HG02588 (cell line): ENCODE results near the gene BTBD16.

ENCODE experiments used
- ATAC-seq: cut with Tn5 transposase; IDR thresholded peaks from one replicate; pipeline ENCODE4 v1.9.1; 2021; ENCODE audit warnings: mild to moderate bottlenecking, moderate library complexity; ENCODE audit not compliant: unreplicated experiment

BTBD16 gene

DNA sequence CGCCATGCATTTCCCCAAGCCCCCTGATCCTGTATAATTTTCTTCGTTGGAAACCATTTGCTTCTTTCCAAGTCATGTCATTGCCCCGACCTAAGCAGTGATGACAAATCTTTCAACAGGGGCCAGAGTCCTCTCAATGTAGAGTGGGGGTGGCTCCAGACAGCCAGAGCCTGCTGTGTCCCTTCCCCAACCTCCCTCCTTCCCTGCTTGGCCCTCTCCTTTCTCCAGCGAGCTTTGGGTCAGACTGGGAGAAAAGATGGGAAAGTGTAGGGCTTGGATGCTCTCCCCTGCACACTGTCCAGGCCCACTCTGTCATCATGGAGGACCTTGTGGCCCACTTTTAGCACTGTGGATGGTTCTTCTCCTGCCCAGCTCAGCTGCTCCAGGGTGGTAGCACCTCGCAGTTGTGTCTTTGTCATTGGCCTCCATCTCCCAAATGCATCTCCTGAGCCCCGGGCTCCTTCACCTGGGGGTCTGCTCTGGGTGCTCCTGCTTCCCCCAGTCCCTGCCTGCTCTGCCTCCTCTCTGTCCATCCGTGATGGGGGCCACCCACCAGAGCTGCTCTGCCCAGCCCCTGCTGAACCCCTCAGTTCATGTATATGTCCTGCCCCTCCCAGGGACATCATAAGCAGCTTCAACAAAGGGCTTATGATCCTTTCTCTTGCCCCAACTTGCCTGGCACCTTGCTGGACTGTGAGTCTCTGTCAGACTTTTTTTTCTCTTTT lies 37.5 kb downstream of the BTBD16 start:
- ATAC-seq: no peak

DNA sequence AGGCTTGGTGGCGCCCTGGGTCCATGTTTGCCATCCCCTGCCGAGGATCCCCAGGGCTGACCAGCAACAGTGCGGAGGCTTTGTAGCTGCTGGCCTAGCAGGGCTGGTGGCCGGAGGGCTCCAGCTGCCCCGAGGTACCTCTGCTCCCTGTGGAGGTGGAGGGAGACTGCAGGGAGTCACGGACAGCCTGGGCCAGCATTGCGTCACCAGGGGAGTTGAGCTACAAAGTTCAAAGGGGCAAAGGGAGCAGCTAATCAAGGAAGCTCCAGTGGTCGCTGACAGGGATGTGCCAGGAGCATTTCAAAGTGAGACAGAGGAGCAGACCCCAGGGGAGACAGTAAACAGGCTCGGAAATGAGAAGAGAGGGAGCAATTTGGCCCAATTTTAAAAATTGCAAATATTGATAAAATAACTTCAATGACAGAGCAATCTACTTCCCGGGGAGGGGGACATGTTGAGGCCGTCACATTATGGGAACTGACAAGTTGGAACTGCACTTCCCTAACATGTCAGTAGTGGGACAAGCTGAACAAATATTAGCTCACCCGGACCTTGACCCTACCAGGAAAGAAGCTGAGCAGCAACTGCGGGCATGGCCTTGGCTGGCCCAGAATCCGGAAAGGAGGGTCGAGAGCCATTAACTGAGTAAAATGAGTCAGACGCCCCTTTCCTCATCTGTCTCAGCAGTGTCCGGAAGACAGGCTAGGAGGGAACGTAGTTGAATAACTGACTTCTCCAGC lies 39.4 kb downstream of the BTBD16 start:
- no peak for ATAC-seq

DNA sequence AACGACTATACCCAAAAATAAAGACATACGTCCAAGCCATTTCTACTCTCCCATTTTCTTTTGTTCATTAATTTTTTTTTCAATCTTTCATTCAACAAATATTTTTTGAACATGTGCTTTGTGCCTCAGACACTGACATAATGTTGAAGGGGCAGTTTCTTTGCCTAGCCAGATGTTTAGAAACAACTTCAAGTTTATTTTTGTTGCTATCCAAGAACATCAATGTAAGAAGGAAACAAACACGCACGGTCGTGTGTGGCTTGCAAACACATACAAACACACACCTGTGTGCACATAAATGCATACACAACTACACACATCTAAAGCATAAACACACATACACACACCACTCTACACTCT lies 39.9 kb downstream of the BTBD16 start:
- ATAC-seq: no peak

DNA sequence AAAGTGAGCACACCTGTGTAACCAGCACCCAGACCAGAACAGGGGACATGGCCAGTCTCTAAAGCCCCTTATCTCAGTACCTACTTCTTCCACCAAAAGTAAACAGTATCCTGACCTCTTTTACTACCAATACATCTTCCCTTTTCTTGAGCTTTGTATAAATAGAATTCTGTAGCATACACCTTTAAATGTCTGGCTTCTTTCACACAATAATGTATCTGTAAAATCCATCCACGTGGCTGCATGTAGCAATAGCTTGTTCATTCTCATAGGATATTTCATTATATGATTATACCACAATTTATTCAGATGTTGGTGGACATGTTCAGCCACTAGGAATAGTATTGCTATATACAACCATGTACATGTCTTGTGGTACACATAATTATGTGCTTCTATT lies 40.6 kb downstream of the BTBD16 start:
- no peak for ATAC-seq

DNA sequence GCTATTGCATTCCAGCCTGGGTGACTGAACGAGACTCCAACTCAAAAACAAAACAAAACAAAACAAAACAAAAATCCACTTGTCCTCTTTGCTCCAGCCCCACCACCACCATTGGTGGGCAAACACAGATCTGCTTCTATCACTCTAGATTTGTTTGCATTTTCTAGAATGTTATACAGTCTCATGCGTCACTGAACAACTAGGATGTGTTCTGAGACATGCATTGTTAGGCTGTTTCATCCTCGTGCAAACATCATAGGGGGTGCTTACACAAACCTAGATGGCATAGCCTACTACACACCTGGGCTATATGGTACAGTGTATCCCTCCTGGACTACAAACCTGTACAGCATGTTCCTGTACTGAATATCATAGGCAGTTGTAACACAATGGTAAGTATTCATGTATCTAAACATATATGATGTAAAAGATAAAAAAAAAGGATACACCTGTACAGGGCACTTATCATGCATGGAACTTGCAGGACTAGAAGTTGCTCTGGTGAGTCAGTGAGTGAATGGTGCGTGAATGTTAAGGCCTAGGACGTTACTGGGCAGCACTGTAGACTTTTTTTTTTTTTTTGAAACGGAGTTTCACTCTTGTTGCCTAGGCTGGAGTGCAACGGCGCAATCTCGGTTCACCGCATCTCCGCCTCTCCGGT lies 45.3 kb downstream of the BTBD16 start:
- ATAC-seq: no peak

DNA sequence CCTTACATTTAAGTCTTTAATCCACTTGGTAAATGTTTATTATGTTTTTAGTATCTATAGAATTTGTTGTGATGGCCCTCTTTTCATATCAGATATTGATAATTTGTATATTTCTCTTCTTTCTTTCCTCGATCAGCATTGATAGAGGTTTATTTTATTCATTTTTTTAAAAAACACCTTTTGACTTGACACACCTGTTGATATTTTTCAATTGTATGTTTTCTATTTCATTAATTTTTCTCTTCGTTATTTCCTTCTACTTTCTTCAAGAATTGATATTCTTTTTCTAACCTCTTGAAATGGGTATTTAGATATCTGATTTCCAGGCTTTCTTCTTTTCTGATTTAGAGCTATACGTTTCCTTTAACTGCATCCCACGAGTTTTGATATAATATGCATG lies 50.9 kb downstream of the BTBD16 start:
- ATAC-seq: no peak

DNA sequence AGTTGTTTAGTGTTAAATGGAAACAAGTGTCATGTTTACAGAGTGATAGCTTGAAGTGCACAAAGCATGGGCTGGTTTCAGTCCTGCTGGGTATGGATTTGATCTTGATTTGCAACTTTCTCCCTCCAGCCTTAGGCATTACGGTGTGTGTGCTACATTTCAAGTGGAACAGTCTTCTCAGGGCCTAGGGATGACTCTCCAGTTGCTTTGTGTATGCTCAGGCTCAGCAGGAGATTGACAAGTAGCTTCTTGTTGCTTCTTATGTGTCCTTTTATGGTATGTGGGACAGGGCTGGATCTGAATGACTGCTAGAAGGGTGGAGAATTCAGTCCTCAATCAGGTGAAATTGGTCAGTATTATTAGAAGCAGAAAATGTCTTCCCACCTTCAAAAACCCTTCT lies 52.1 kb downstream of the BTBD16 start:
- ATAC-seq: no peak

DNA sequence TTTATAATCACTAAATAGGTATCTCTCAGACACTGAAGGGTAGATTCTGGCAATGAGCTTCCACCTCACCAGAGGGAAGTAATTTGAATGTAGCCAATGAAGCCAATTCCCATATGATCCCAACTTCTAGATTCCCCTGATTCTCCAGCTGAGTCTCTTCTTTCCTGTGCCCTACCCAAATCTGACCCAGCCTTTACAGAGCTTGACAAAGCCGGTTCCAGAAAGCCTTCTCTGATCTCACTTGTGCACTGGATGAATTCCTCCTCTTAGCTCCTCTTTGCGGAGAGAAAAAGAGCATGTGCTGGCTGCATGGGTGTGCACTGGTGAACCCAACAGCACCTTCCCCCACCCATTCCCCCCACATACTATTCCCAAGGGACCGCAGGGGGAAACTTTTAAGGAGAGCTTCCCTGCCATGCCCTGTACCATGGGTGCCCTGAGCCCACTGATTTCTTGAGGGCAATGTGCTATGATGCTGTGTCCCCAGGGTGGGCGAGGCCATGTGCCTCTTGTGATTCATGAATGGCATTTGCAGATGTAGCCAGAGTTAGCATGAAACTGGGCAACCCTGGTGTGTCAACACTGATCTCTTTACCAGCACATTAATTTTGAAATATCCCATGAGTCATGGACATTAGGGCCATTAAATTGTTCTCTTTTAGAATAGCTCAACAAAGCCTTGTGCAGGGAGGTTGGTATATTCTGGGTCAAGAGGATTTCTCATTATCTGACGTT lies 53.0 kb downstream of the BTBD16 start:
- no peak for ATAC-seq

DNA sequence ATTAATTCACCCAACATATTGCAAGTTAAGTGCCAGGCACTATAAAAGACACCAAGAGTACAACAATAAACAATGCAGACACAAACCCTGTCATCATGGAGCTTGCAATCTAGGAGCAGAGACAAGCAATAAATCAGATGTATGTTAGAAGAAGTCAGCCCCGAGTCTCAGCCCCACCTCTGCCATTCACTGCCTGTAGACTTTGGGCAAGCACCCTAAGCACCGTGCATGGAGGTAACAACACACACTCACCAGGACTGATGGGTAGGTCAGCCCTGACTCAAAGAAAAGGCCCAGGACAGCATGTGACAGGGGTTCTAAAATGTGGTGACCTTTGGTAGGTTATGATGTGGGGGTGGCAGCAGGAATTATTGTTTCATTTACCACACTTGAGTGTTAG lies 54.1 kb downstream of the BTBD16 start:
- ATAC-seq: no peak

DNA sequence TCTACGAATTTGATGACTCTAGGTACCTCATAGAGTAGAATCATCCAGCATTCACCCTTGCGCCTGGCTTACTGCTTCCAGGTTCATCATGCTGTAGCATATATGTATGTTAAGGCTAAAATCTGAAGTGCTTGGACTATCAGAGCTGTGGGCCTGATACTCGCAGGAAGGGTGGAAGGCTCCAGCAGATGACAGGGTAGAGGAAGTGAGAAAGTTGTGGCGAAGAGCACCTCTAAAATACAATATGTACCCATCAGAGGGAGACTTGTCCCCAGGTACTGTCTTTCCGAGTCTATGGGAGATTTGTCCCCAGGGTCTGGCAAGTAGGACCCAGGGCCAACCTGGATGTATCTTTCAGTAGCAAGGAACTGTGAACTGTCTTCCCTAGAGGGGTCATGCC lies 55.3 kb downstream of the BTBD16 start:
- ATAC-seq: no peak

DNA sequence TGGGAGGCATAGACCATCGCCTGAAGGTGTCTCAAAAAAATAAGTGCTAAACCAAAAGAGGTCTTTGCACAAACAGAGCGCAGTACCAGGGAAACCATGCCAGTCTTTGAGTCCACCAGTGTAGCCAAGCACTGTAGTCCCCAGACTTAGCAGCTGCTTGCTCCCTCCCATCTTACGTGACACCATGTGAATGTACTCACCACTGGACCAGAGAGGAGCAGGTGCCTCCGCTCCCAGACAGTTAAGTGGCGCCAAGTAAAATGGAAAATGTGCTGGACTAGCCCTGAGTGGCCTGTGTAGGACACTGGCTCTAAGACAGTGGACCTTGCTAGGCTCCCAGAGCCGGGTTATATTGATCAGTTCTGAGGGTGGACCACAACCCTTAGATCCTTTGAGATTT lies 55.7 kb downstream of the BTBD16 start:
- no peak for ATAC-seq

DNA sequence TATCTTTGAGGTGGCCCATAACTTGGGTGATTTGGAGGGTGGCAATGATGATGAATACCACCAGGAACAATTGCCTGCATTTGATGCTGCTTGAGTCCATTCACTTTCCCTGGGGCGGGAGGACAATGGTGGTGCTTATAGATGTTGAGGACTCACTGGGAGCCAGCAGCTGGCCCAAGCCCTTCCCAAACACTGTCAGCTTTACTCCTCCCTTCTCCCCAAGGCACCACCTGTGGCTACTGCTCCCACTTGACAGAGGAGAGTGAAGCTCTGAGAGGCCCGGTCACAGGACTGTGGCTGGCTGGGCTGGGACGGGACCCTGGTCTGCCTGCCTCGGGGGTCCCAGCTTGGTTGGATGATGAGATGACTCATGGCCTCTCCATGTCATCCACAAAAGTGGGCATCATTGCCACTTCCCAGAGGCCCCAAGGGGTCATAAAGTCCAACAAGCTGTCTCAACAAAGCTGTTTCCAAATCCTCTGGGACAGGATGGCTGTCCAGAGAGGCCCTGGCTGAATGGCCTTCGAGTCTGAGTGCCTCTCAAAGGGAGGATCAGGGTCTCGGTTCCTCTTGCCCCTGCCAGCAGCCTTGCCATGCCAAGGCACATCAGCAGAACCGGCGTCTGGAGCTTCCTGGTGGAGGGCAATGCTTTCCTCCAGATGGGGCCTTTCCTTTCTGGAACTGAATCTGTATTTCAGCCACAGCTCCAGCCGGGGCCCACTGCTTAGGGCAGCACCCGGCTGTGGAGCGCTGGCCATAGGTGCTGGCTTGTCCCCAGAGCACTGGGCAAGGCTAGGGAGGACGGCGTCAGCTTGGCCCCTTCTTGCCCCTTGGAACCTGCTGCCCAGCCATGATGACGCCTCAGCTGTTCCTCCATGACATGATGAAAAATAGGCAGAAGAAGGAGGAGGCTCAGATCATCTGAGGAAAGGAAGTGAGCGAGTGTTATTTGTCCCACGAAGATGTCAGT lies 56.4 kb downstream of the BTBD16 start:
- no peak for ATAC-seq

DNA sequence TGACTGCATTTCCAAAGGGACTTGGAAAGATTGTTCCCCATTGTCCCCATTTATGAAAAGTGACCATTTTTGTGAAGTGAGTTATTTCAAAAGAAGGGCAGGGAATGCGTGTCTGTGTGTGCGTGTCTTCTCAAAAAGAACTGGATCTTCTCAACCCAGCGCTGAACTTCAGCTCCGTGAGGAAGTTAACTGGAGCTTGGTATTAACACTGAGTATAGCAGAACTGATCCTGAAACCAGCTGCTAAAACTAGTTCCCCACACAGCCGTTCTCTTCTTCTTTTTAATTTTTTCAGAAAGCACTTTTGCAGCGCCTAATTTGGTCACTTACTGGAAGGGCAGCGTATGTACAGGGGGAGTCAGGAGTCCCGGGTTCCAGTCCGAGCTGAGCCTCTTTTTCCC lies 57.6 kb downstream of the BTBD16 start:
- ATAC-seq: no peak

DNA sequence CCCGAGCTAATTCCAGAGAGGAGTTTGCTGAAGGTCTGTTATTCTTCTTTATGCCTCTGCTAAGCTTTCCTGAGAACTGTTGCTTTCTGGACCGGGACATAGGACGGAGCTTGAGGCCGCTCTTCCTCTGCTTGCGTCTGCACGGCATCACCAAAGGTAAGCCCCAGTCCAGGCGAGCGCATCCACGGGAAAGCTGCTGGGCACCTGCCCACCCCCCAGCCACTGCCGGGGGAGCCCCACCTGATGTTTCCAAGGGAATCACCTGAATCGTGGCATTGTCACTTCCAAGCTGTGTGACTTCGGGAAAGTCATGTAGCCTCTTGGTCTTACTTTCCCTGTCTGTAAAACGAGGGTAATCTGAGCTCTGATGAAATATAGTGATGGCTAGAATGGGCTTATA lies 58.3 kb downstream of the BTBD16 start:
- ATAC-seq: no peak

DNA sequence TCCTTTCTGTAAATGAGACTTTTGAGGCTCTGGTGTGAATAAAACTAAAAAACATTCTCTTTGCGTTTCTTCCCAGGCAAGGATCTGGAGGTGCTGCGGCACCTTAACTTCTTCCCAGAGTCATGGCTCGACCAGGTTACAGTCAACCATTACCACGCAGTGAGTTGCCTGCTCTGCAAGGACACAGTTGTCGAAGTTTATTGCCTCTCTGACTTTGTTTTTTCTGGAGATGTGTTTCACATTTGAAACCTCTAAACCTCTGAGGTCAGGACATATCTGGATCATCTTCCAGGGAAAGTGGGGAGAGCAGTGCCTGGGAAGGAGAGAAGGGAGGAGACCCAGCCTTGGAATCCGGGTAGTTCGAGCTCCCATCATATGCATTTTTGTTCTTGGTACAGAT lies 60.0 kb downstream of the BTBD16 start:
- ATAC-seq: no peak

DNA sequence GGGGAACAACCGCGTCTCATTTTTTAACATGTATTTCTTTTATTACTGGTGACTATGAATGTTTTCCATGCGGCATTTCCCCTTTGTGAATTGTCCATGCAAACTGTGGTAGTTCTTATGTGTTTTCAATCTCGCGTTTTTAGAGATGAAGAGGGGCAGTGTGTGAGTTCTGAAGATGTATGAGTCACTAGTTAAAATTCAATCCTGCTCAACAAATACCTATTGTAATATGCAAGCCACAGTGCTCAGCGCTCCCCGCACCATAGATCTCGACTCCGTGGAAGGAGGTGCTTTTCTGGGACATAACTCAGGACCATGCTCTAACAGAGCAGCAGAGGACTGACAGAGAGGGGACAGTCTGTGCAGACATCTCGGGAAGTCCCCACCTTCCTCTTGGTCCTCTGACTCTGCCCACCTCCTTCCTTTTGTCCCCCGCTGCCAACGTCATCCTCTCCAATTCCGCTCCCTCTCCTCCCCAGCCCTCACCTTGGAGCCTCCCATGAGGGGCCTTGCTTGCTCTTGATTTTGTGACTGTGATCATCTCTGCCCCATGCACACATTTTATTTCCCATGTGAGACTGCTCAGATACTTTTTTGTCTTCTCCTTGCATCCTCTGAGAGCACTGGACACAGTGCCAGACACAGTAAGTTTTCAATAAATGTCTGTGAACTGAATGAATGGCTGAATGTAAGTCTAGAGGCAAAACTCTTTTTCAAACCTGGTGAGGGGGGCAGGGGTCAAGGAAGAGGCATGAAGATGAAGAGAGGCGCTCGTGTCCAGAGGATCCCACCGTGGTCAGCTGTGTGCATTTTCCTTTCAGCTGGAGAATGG lies 60.7 kb downstream of the BTBD16 start:
- ATAC-seq: no peak

DNA sequence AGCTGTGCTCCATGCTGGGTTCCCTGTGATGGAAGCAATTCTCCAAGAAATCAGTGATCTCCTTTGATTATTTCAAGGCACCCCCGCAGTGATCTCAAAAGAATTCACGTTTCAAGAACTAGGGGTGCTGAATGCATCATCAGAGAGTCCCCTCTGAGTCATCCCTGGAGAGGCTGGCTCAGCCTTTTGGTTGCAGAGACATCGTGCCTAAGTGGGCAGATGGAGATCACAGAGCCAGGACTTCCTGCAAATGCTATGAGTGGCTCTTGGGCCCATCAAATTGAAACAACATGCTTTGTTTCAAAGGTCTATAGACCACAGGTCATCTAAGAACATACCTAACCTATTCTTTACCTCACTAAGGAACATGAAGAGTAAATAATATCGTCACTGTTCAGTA lies 61.9 kb downstream of the BTBD16 start:
- ATAC-seq: no peak

DNA sequence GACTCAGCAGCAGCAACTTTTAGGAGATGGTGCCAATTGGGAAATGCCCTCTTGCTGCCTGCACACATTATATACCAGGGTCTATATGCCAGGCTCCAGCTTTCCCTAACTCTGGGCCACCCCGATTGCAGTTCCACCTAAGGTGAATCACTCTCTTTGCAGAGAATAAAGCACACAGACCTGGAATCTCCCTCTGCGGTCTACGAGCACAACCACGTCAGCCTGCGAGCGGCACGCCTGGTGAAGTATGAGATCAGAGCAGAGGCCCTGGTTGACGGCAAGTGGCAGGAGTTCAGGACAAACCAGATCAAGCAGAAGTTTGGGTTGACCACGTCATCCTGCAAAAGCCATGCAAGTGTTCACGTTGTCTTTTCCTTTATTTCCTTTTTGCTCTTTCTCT lies 65.2 kb downstream of the BTBD16 start:
- ATAC-seq: no peak

DNA sequence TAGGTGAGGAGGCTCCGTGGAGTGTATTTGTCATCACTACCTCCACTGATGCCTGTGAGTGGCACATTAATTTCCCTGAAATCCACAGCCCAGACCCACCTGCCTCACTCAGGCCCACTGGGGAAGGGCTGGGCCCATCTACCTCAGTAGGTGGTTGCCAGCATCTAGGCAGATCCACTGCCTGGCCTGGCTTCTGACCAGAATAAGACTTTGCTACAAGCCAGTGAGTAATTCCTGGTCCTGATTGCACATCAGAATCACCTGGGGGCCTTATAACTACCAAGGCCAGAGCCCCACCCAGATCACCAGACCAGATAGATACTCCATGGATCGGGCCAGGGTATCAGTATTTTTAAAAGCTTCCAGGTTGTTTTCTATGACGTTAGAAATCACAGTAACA lies 65.9 kb downstream of the BTBD16 start:
- ATAC-seq: no peak
